NCI-H2029 treated with DMSO at 0.1 percent for 48 hours (cell line): ENCODE data around the gene VEGFB.
"Not testable (repeated sequence)": the region's sequence is repeated elsewhere in the genome, so short reads cannot be mapped to it uniquely, and the experiment has no call there.

Source experiments
- DNase-seq: peaks from one replicate; lab custom pipeline; 2025; lab: John Stamatoyannopoulos, UW

The VEGFB gene

GRCh38 chr11:64232182-64232966 is 2.0 kb upstream of the VEGFB start:
- no peak for DNase-seq

DNA sequence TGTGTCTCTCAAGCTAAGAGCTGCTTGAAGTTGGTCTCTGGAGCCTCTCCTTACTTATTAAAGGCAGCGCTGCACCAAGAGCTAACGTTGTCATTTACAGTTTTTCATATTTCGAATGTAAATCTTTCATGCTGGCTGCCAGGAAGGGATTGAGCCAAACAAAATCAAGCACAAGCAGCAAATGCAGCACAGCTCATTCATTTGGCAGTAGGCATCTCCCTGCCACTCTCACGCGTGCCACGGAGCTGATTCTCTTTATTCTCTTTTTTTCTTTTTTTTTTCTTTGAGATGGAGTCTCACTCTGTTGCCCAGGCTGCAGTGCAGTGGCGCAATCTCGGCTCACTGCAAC is 1.4 kb upstream of the VEGFB start:
- no peak for DNase-seq

DNA sequence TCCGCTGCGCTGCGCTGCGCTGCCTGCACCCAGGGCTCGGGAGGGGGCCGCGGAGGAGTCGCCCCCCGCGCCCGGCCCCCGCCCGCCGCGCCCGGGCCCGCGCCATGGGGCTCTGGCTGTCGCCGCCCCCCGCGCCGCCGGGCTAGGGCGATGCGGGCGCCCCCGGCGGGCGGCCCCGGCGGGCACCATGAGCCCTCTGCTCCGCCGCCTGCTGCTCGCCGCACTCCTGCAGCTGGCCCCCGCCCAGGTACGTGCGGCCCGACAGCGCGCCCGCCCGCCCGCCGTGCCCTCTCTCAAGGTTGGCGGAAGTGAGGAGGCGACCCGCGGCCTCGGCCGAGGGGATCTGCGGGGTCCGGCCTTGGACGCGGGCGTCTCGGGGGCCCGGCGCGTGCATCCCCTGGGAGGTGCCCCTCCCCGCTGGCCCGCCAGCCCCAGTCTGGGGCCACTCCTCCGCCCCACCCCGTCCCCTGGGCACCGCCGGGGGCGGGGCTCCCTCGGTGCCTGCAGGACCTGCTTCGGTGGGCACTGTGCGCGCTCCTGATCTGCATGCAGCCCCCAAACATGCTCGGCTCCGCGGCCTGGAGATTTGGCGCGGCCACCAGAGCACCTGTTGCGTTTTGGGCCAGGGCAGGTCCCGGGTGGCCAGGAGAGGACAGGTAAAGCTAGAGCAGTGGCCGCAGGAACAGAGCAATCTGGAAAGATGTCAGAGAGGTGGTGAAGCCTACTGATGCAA is 429 bp downstream of the VEGFB start:
- no peak for DNase-seq

- DNase-seq: no peak
Measured at GRCh38 chr11:64235437-64236161, 1.2 kb downstream of the VEGFB start.

DNA sequence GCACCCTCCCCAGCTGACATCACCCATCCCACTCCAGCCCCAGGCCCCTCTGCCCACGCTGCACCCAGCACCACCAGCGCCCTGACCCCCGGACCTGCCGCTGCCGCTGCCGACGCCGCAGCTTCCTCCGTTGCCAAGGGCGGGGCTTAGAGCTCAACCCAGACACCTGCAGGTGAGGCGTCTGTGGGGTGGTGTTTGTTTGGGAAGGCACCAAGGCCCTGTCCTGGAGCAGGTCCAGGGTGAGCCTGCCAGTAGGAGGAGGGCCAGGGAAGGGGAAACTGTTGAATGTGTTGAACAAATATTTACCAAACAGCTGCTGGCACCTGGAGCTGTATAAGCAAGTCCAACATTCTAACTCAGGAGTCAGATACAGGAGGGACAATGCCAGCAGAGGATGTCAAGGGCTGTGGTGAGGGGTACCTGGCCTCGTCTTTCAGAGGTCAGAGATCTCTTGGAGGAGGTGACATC is 3.1 kb downstream of the VEGFB start:
- DNase-seq: peak; percentile 94

- no peak for DNase-seq
Measured at GRCh38 chr11:64238076-64238475, 3.7 kb downstream of the VEGFB start.

GRCh38 chr11:64238999-64239398 is 4.6 kb downstream of the VEGFB start:
- no peak for DNase-seq

- DNase-seq: no peak
Measured at GRCh38 chr11:64239662-64240434, 5.5 kb downstream of the VEGFB start.

- peak; percentile 82 for DNase-seq
Measured at GRCh38 chr11:64240435-64241240, 6.3 kb downstream of the VEGFB start, which contains the start of gene FKBP2. Gene FKBP2 (plus strand): TSS chr11:64241095. CDS start chr11:64242388, 1,293 bp downstream.

- DNase-seq: peak; percentile 96
Measured at GRCh38 chr11:64241241-64241490, 6.8 kb downstream of the VEGFB start.

GRCh38 chr11:64241491-64242374 is 7.3 kb downstream of the VEGFB start:
- DNase-seq: no peak

GRCh38 chr11:64243236-64243854 is 9.0 kb downstream of the VEGFB start:
- DNase-seq: no peak

- DNase-seq: no peak
Measured at GRCh38 chr11:64244107-64244506, 9.7 kb downstream of the VEGFB start.

DNA sequence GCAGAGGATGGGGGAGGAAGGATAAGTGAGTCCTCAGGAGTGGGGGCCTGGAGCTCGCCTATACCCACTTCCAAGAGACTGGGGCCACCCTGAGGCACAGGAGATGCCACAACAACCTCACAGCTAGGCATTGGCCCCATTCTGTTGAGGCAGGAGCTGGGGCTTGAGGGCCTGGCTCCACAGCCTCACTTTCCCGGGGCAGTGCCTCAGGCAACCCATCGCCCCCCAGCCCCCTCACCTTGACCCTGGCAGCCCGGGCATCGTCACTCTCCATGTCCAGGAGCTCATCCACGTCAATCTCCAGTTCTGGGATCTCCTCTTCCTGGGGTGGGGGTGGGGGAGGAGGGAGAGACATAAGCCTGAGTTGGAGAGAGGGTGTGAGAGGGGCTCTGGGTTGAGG is 10.6 kb downstream of the VEGFB start:
- DNase-seq: no peak

GRCh38 chr11:64245401-64245796 is 11.0 kb downstream of the VEGFB start:
- DNase-seq: no peak

- peak; percentile 51 for DNase-seq
Measured at GRCh38 chr11:64245797-64246620, 11.6 kb downstream of the VEGFB start.

GRCh38 chr11:64246621-64246870 is 12.2 kb downstream of the VEGFB start:
- DNase-seq: not testable (repeated sequence)

GRCh38 chr11:64246871-64247728 is 12.7 kb downstream of the VEGFB start, which contains the start of gene PPP1R14B:
Gene PPP1R14B (minus strand): TSS chr11:64246943. CDS start chr11:64246673, 270 bp downstream.
- peak; percentile 75 for DNase-seq
